Thyroid gland (tissue), 4 donors: ENCODE results near the gene PFAS.

Source experiments
- CTCF ChIP-seq, 6 experiments: fragments of 200-600 bp in 3 of 6; fragments of 450-650 bp in 3 of 6; sonication (generic) in 3 of 6; IDR thresholded peaks; one replicate each; pipeline ENCODE4 v1.5.1; 2016 to 2019; ENCODE audit warnings: antibody characterized with exemption in 6 of 6, mild to moderate bottlenecking in 2 of 6, inconsistent platforms in 1 of 6, moderate library complexity in 1 of 6
- POLR2A ChIP-seq, 2 donors: fragments of 450-650 bp; IDR thresholded peaks; one replicate each; pipeline ENCODE4 v1.6.1; 2017; ENCODE audit warnings: antibody characterized with exemption in 2 of 2, mild to moderate bottlenecking in 2 of 2, moderate library complexity in 1 of 2

GRCh38 chr17:8206536-8206935, 42.6 kb upstream of the PFAS start:
- TF ChIP-seq POLR2A (IDR thresholded peaks at IDR 0.05) (no peak), CTCF (IDR thresholded peaks at IDR 0.05) (no peak)
